Vagina (tissue), 2 donors: ENCODE measurements around the gene CHRDL1. TPM values are rescaled to one million over a fixed set of nuclear protein-coding genes. Genes with fewer than 3 reads are reported as not detected.
"Not testable (repeated sequence)": the region's sequence is repeated elsewhere in the genome, so short reads cannot be mapped to it uniquely, and the experiment has no call there.

Experiments used
- DNase-seq, 2 donors: peaks; one replicate each; pipeline ENCODE4 v3.0.0-alpha.2; 2017; ENCODE audit errors: extremely low spot score in 2 of 2
- H3K27ac ChIP-seq: fragments of 200-600 bp; sonication (generic); one replicate; pipeline ENCODE4 v1.5.1; 2019
- H3K27me3 ChIP-seq: fragments of 200-600 bp; sonication (generic); one replicate; pipeline ENCODE4 v1.5.1; 2019
- H3K36me3 ChIP-seq, 2 donors: fragments of 200-600 bp; sonication (generic); one replicate each; pipeline ENCODE4 v1.5.1; 2017 to 2019
- H3K4me1 ChIP-seq: fragments of 200-600 bp; sonication (generic); one replicate; pipeline ENCODE4 v1.5.1; 2019
- H3K4me3 ChIP-seq, 2 donors: fragments of 200-600 bp; sonication (generic); 1 replicate in 1 of 2; 2 replicates in 1 of 2; pipeline ENCODE4 v1.5.1; 2016 to 2019
- H3K9me3 ChIP-seq: fragments of 200-600 bp; sonication (generic); one replicate; pipeline ENCODE4 v1.5.1; 2019
- CTCF ChIP-seq, 3 experiments: fragments of 450-650 bp in 2 of 3; fragments of 200-600 bp in 1 of 3; sonication (generic) in 1 of 3; IDR thresholded peaks; one replicate each; pipeline ENCODE4 v1.5.1; 2017 to 2019; ENCODE audit warnings: antibody characterized with exemption in 3 of 3, mild to moderate bottlenecking in 2 of 3, moderate library complexity in 2 of 3
- POLR2A ChIP-seq, 2 donors: fragments of 450-650 bp; IDR thresholded peaks; one replicate each; pipeline ENCODE4 v1.6.1; 2017; ENCODE audit warnings: antibody characterized with exemption in 2 of 2, mild to moderate bottlenecking in 2 of 2, moderate library complexity in 2 of 2
- POLR2AphosphoS5 ChIP-seq, 2 donors: sonication (generic); formaldehyde crosslinking; IDR thresholded peaks; one replicate each; pipeline ENCODE4 v1.9.0; 2017; ENCODE audit warnings: antibody characterized with exemption in 2 of 2, mild to moderate bottlenecking in 2 of 2, low read depth in 1 of 2; ENCODE audit not compliant: insufficient read depth in 1 of 2
- intact Hi-C: fragments of 100-400 bp; cut with DNase I; formaldehyde crosslinking; loops from one replicate; pipeline ENCODE4 v1.15.1; 2023
- total RNA-seq: library from RNA; depleted of rRNA; stranded (reverse); fragments of >200 nt; gene quantifications from one replicate; pipeline ENCODE4 v1.2.3, GENCODE V29; 2016

CHRDL1 gene
- 36.8 TPM for total RNA-seq

- peak within 1 kb of the TSS; percentile 26 to 32 for H3K4me3 ChIP-seq
- H3K36me3 ChIP-seq, result no peaks in the 10 kb centered on the region
- intact Hi-C loops, result no loop called here
- H3K4me1 ChIP-seq, result no peaks in the 10 kb centered on the region
- TF ChIP-seq POLR2AphosphoS5 (IDR thresholded peaks at IDR 0.05; ENCODE audit: insufficient read depth in 1 of 2, low read depth in 1 of 2) (peak in 1 of 2 donors; percentile 21), CTCF (IDR thresholded peaks at IDR 0.05) (no peak)
- no peak within 1 kb of the TSS for H3K27ac ChIP-seq
- H3K27me3 ChIP-seq, result no peaks in the 10 kb centered on the region
- DNase-seq, result no peak
- H3K9me3 ChIP-seq, result no peaks in the 10 kb centered on the region
Measured at GRCh38 chrX:110795645-110796406, at the start of gene CHRDL1. TSS of gene CHRDL1 (minus strand) at chrX:110795817. CDS start at chrX:110792181, 3,636 bp downstream.

- TF ChIP-seq POLR2AphosphoS5 (IDR thresholded peaks at IDR 0.05; ENCODE audit: insufficient read depth in 1 of 2, low read depth in 1 of 2) (no peak), CTCF (IDR thresholded peaks at IDR 0.05) (no peak), POLR2A (IDR thresholded peaks at IDR 0.05) (no peak)
- Histone ChIP-seq H3K36me3 (no peaks in the 10 kb centered on the region), H3K27ac (no peak overlapping the region), H3K4me3 (no peak overlapping the region), H3K27me3 (no peaks in the 10 kb centered on the region), H3K4me1 (no peaks in the 10 kb centered on the region), H3K9me3 (no peaks in the 10 kb centered on the region)
- intact Hi-C loops, result no loop called here
- DNase-seq, result no peak
Measured at GRCh38 chrX:110836982-110837381, 41.4 kb upstream of the CHRDL1 start.

DNA sequence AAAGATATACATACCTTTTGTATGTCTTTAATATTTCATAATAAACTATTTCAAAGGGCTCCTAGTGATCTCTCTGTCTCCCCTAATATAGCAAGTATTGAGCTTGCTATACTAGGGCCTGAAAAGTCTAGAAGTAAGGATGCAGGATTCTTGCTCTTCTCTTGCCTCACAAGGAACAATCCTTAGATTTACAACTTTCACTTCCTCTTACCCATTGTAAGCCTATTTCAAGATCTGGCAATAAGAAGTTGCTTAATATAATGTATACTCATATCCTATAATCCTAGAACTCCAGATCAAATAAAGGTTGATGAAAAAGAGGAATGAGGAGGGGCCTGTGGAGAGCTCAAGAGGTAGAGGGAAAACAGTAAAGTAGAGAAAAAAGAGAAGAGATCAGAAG, 40.8 kb upstream of the CHRDL1 start:
- H3K9me3 ChIP-seq, result no peaks in the 10 kb centered on the region
- no peak overlapping the region for H3K4me3 ChIP-seq
- TF ChIP-seq POLR2AphosphoS5 (IDR thresholded peaks at IDR 0.05; ENCODE audit: insufficient read depth in 1 of 2, low read depth in 1 of 2) (no peak), CTCF (IDR thresholded peaks at IDR 0.05) (no peak), POLR2A (IDR thresholded peaks at IDR 0.05) (no peak)
- H3K27me3 ChIP-seq, result no peaks in the 10 kb centered on the region
- no peaks in the 10 kb centered on the region for H3K4me1 ChIP-seq
- no peak overlapping the region for H3K27ac ChIP-seq
- intact Hi-C loops, result no loop called here
- DNase-seq, result no peak
- H3K36me3 ChIP-seq, result no peaks in the 10 kb centered on the region

DNA sequence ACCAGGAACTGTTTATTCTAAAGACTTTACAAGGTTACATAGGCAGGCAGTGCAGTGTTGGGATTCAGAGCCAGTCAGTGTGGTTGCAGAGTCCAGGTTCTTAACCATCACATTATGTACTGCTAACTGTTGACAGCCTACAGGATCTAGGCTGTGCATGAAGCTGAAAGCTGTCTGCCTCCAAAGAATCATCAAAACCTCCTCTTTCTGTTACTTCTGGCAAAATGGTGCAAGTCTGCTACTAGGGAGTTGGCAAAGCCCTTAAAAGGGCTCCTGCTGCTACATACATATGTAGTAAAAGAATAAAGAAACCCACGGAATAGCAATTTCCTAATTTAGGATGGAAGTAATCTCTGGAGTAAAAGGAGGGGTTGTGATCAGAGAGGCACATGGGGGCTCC, 40.4 kb upstream of the CHRDL1 start:
- intact Hi-C loops, result no loop called here
- Histone ChIP-seq H3K27ac (no peak overlapping the region), H3K9me3 (no peaks in the 10 kb centered on the region), H3K36me3 (no peaks in the 10 kb centered on the region), H3K4me1 (no peaks in the 10 kb centered on the region), H3K27me3 (no peaks in the 10 kb centered on the region), H3K4me3 (no peak overlapping the region)
- DNase-seq, result no peak
- TF ChIP-seq POLR2A (IDR thresholded peaks at IDR 0.05) (no peak), POLR2AphosphoS5 (IDR thresholded peaks at IDR 0.05; ENCODE audit: insufficient read depth in 1 of 2, low read depth in 1 of 2) (no peak), CTCF (IDR thresholded peaks at IDR 0.05) (no peak)

- Histone ChIP-seq H3K4me1 (no peaks in the 10 kb centered on the region), H3K4me3 (no peak overlapping the region), H3K27ac (no peak overlapping the region), H3K27me3 (no peaks in the 10 kb centered on the region), H3K36me3 (no peaks in the 10 kb centered on the region), H3K9me3 (no peaks in the 10 kb centered on the region)
- intact Hi-C loops, result no loop called here
- no peak for DNase-seq
- TF ChIP-seq CTCF (IDR thresholded peaks at IDR 0.05) (no peak), POLR2A (IDR thresholded peaks at IDR 0.05) (no peak), POLR2AphosphoS5 (IDR thresholded peaks at IDR 0.05; ENCODE audit: insufficient read depth in 1 of 2, low read depth in 1 of 2) (no peak)
Measured at GRCh38 chrX:110825972-110826371, 30.4 kb upstream of the CHRDL1 start.

- H3K27ac ChIP-seq, intact Hi-C loops, H3K4me3 ChIP-seq, H3K27me3 ChIP-seq, DNase-seq, H3K9me3 ChIP-seq, H3K36me3 ChIP-seq, H3K4me1 ChIP-seq: not testable (repeated sequence)
Measured at GRCh38 chrX:110816543-110816942, 20.9 kb upstream of the CHRDL1 start.
